GM12891 (cell line): ENCODE results near the gene MTA2.

Source experiments
- POLR2AphosphoS5 ChIP-seq: IDR thresholded peaks from 2 replicates; pipeline ENCODE4 v1.6.1; 2011; ENCODE audit warnings: low read depth, low read length, control low read depth
- SPI1 ChIP-seq: IDR thresholded peaks from 2 replicates; pipeline ENCODE4 v1.6.1; 2011; ENCODE audit warnings: low read depth, low read length, control low read depth

GRCh38 chr11:62608776-62609175 is 7.1 kb upstream of the MTA2 start:
- TF ChIP-seq SPI1 (no peak), POLR2AphosphoS5 (no peak)
